ENCODE measurements around the gene ITGAD. TPM values are rescaled to one million over a fixed set of nuclear protein-coding genes. Genes with fewer than 3 reads are reported as not detected.

ITGAD gene
- polyA plus RNA-seq, 2 of the 4 experiments (the other 2 are of a cell fraction): not detected

- CTCF ChIA-PET: interaction anchor here (0.7 to 1.5 kb wide), 4 partner anchors 12 to 219 kb away, joined by 3 to 5 read pairs (median 4); partner anchors contain the start of gene ZNF843
- POLR2A ChIA-PET: no interaction called here
- Histone ChIP-seq H3K4me3 (no peak overlapping the region), H3K27ac (no peak overlapping the region), H3K9me3 (no peaks in the 10 kb centered on the region), H3K4me1 (no peaks in the 10 kb centered on the region), H3K4me2 (no peak overlapping the region)
- ATAC-seq (no peak), FAIRE-seq (no peak), DNase-seq (ENCODE audit: low read depth in 1 of 2, low spot score in 1 of 2) (no peak)
- WGBS (ENCODE audit: missing lambda C conversion rate): 64% methylated on average over 25 of the region's 28 CpGs
- no peak for TF ChIP-seq ELK1 (IDR thresholded peaks at IDR 0.05; ENCODE audit: low read depth, low read length)
Measured at GRCh38 chr16:31361201-31362110, 31.7 kb upstream of the ITGAD start.

- CTCF ChIA-PET: interaction anchor here (0.8 kb wide), 1 partner anchor 10 kb away, joined by 3 read pairs; no protein-coding TSS in a partner anchor
- H3K4me2 ChIP-seq: no peak overlapping the region
- POLR2A ChIA-PET: no interaction called here
- H3K4me1 ChIP-seq: no peaks in the 10 kb centered on the region
- no peak for ATAC-seq
- no peak for FAIRE-seq
- no peak for TF ChIP-seq MAX (IDR thresholded peaks at IDR 0.05)
- no peak for TF ChIP-seq FOXS1 (CRISPR knock-in tag; IDR thresholded peaks at IDR 0.05)
- TF ChIP-seq TP53 (CRISPR knock-in tag; IDR thresholded peaks at IDR 0.05): no peak
- no peak for TF ChIP-seq JUNB (IDR thresholded peaks at IDR 0.05)
- TF ChIP-seq RCOR1 (IDR thresholded peaks at IDR 0.05; ENCODE audit: low read depth, low read length): no peak
- no peak for TF ChIP-seq ZFP36 (IDR thresholded peaks at IDR 0.05; ENCODE audit: borderline replicate concordance, partially characterized antibody)
- TF ChIP-seq FOSB (CRISPR knock-in tag; IDR thresholded peaks at IDR 0.05): no peak
- no peak for DNase-seq (ENCODE audit: low read depth in 1 of 2, low spot score in 1 of 2)
- H3K4me3 ChIP-seq: no peak overlapping the region
- H3K27ac ChIP-seq: no peak overlapping the region
- no peaks in the 10 kb centered on the region for H3K9me3 ChIP-seq
- 70% methylated on average over 19 of the region's 26 CpGs for WGBS (ENCODE audit: missing lambda C conversion rate)
Measured at GRCh38 chr16:31362476-31363405, 30.4 kb upstream of the ITGAD start.

- H3K27ac ChIP-seq: no peak overlapping the region
- no peak for ATAC-seq
- H3K4me3 ChIP-seq: no peak overlapping the region
- no peaks in the 10 kb centered on the region for H3K9me3 ChIP-seq
- H3K4me1 ChIP-seq: no peaks in the 10 kb centered on the region
- DNase-seq (ENCODE audit: low read depth in 1 of 2, low spot score in 1 of 2): no peak
- no peak for FAIRE-seq
- ChIA-PET POLR2A (no interaction called here), CTCF (no interaction called here)
- WGBS (ENCODE audit: missing lambda C conversion rate): 75% methylated on average over 8 of the region's 8 CpGs
- H3K4me2 ChIP-seq: no peak overlapping the region
- TF ChIP-seq CHD2 (IDR thresholded peaks at IDR 0.05; ENCODE audit: low read length, partially characterized antibody) (no peak), CHD4 (IDR thresholded peaks at IDR 0.05; ENCODE audit: borderline replicate concordance) (no peak), CEBPB (IDR thresholded peaks at IDR 0.05) (no peak), ZSCAN20 (CRISPR knock-in tag; IDR thresholded peaks at IDR 0.05) (no peak), ZNF302 (CRISPR knock-in tag; IDR thresholded peaks at IDR 0.05) (no peak), HOXA7 (CRISPR knock-in tag; IDR thresholded peaks at IDR 0.05) (no peak), RFX5 (IDR thresholded peaks at IDR 0.05) (no peak), RNF2 (IDR thresholded peaks at IDR 0.05; ENCODE audit: borderline replicate concordance, low read depth) (no peak), HMGXB4 (CRISPR knock-in tag; IDR thresholded peaks at IDR 0.05; ENCODE audit: borderline replicate concordance) (no peak), KDM1A (IDR thresholded peaks at IDR 0.05; ENCODE audit: low read depth) (no peak), HOXB5 (CRISPR knock-in tag; IDR thresholded peaks at IDR 0.05) (no peak), HES2 (IDR thresholded peaks at IDR 0.05) (no peak), HEYL (CRISPR knock-in tag; IDR thresholded peaks at IDR 0.05) (no peak), PBX3 (IDR thresholded peaks at IDR 0.05) (no peak), NFE2L2 (conservative IDR thresholded peaks at IDR 0.05; ENCODE audit: low read length) (no peak)
Measured at GRCh38 chr16:31363721-31364120, 29.4 kb upstream of the ITGAD start.
